ENCODE measurements around the gene CYP4Z1.
"Not testable (repeated sequence)": the region's sequence is repeated elsewhere in the genome, so short reads cannot be mapped to it uniquely, and the experiment has no call there.

CYP4Z1 gene

GRCh38 chr1:47143654-47144053 is 76.6 kb downstream of the CYP4Z1 start:
- Mint-ChIP-seq H3K27me3 (ENCODE audit: low read depth, poor library complexity) (peaks cover 32% of the 10 kb centered on the region), H3K4me1 (peaks cover 12% of the 10 kb centered on the region)
- H3K4me3 Mint-ChIP-seq; DNase-seq; H3K9me3 Mint-ChIP-seq; H3K36me3 Mint-ChIP-seq (ENCODE audit: low read depth); H3K27ac Mint-ChIP-seq: not testable (repeated sequence)
- peak; percentile 25 for TF ChIP-seq CTCF (IDR thresholded peaks at IDR 0.05)

GRCh38 chr1:47146495-47146894 is 79.5 kb downstream of the CYP4Z1 start:
- DNase-seq; H3K36me3 Mint-ChIP-seq (ENCODE audit: low read depth); H3K4me3 Mint-ChIP-seq; H3K9me3 Mint-ChIP-seq; H3K27ac Mint-ChIP-seq: not testable (repeated sequence)
- Mint-ChIP-seq H3K27me3 (ENCODE audit: low read depth, poor library complexity) (peaks cover 27% of the 10 kb centered on the region), H3K4me1 (peaks cover 27% of the 10 kb centered on the region)

GRCh38 chr1:47147047-47147785 is 80.2 kb downstream of the CYP4Z1 start:
- Mint-ChIP-seq H3K27ac (no peak overlapping the region), H3K9me3 (no peaks in the 10 kb centered on the region), H3K36me3 (ENCODE audit: low read depth) (no peaks in the 10 kb centered on the region), H3K27me3 (ENCODE audit: low read depth, poor library complexity) (peaks cover 22% of the 10 kb centered on the region), H3K4me1 (peaks cover 27% of the 10 kb centered on the region), H3K4me3 (no peak overlapping the region)
- DNase-seq = no peak
- peak; percentile 11 for TF ChIP-seq CTCF (IDR thresholded peaks at IDR 0.05)

GRCh38 chr1:47149162-47149561 is 82.1 kb downstream of the CYP4Z1 start:
- Mint-ChIP-seq H3K4me1 (peaks cover 27% of the 10 kb centered on the region), H3K27me3 (ENCODE audit: low read depth, poor library complexity) (peaks cover 22% of the 10 kb centered on the region), H3K4me3 (peak overlapping the region; percentile 4), H3K27ac (peak overlapping the region; percentile 68)
- DNase-seq; H3K36me3 Mint-ChIP-seq (ENCODE audit: low read depth); H3K9me3 Mint-ChIP-seq: not testable (repeated sequence)

GRCh38 chr1:47156457-47156856 is 89.4 kb downstream of the CYP4Z1 start:
- H3K4me3 Mint-ChIP-seq = not testable (repeated sequence)

GRCh38 chr1:47157957-47158356 is 90.9 kb downstream of the CYP4Z1 start:
- DNase-seq; H3K27ac Mint-ChIP-seq; H3K36me3 Mint-ChIP-seq (ENCODE audit: low read depth); H3K4me1 Mint-ChIP-seq; H3K4me3 Mint-ChIP-seq; H3K27me3 Mint-ChIP-seq (ENCODE audit: low read depth, poor library complexity): not testable (repeated sequence)
- H3K9me3 Mint-ChIP-seq = peaks cover 32% of the 10 kb centered on the region

More at GRCh38 chr1:47156457-47156856, 89.4 kb downstream of the CYP4Z1 start:
- H3K4me1 Mint-ChIP-seq; H3K27me3 Mint-ChIP-seq (ENCODE audit: low read depth, poor library complexity); H3K27ac Mint-ChIP-seq; DNase-seq; H3K36me3 Mint-ChIP-seq (ENCODE audit: low read depth): not testable (repeated sequence)
- H3K9me3 Mint-ChIP-seq = peaks cover 32% of the 10 kb centered on the region

GRCh38 chr1:47160716-47161115 is 93.7 kb downstream of the CYP4Z1 start:
- no peaks in the 10 kb centered on the region for H3K27me3 Mint-ChIP-seq (ENCODE audit: low read depth, poor library complexity)
- no peaks in the 10 kb centered on the region for H3K36me3 Mint-ChIP-seq (ENCODE audit: low read depth)
- no peak for TF ChIP-seq CTCF (IDR thresholded peaks at IDR 0.05)
- DNase-seq = no peak
- H3K4me3 Mint-ChIP-seq = no peak overlapping the region
- H3K27ac Mint-ChIP-seq = no peak overlapping the region
- no peaks in the 10 kb centered on the region for H3K4me1 Mint-ChIP-seq
- peaks cover 26% of the 10 kb centered on the region for H3K9me3 Mint-ChIP-seq

Measured in nephron progenitor cell (in vitro differentiated cells).